GM19035 (cell line): ENCODE measurements around the gene CBX2.

Experiments used
- ATAC-seq: cut with Tn5 transposase; IDR thresholded peaks from one replicate; pipeline ENCODE4 v1.9.1; 2021; ENCODE audit not compliant: unreplicated experiment

Gene CBX2

DNA sequence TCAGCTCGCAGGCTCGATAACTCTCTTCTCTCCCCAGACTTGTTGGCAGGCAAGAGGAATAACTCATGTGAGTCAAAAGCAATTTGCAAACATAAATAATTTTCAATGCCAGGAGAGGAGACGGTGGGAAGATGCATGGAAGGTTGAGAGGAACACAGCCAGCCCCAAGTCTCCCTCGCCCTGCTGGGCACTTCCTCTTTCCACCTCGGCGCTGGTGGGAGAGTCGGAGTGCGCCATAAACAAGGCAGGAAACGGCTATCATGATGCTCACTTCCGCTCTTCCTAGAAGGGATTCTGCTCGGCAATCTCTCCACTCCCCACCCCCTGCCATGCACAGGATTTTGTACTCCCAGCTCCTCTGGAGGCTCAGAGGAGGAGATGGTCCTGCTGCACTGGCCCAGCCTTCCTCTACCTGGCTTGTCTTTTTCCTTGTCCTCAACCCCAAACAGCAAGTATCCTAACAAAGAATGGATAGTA, 48.3 kb downstream of the CBX2 start:
- no peak for ATAC-seq

DNA sequence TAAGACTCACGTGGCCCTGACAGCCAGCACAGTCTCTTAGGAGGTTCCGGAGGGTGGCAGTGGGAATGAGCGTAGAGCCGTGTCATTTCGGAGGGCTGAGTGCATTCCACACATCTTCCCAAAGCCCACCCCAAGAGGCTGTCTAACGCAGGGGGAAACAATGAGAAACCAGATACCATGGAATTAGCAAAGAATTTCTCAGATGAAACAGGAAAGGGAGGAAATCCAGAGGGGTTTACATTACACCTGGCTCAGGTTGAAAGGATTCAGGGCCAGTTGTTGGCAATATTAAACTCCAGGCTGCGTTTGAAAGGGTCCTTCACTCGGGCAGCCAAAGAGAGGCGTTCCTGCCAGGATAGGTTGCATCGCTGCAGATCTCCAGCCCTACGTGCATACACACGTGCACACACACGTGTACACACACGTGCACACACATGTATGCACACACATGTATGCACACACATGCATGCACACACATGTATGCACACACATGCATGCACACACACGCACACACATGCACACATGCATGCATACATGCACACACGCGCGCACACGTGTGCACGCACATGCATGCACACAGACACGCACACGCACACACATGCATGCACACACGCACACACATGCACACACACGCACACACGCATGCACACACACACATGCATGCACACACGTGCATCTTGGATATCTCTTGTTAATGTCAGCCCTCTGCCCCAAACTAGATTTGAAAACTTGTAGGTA, 49.1 kb downstream of the CBX2 start:
- ATAC-seq, result no peak

DNA sequence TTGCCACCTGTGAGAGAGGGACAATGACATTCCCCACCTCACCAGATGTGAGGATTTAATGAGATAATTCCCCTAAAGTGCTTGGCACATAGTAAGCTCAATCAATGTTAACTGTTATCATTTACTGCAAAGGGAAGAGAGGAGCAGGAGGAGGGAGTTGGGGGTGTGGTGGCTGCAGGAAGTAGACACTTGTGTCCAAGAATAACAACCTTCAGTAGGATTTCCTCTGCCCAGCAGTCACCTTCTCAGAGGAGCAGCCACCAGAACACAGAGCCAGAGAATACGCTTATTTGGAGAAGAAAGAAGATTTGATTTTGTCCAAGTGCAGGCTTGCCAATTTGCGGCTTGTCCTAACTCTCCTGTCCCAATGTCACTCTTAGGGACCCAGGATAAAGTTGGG, 51.1 kb downstream of the CBX2 start:
- ATAC-seq, result no peak

DNA sequence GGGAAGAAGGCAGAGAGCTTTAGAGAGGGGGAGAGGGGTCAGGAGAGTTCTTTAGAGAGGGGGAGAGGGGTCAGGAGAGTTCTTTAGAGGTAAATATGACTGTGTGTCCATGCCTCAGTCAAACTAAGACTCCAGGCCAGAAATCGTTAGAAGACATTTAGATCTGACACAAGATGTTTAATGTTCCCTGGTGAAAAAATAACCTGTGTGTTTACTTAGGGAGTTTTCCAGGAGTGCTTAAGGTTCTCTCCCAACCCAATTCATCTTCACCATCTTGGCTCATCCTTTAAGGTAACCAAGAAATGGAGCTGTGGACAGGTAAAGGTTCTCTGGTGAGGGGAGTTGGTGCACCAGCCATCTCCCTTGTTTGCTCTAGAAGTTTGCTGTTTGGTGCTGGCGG, 51.5 kb downstream of the CBX2 start:
- no peak for ATAC-seq

DNA sequence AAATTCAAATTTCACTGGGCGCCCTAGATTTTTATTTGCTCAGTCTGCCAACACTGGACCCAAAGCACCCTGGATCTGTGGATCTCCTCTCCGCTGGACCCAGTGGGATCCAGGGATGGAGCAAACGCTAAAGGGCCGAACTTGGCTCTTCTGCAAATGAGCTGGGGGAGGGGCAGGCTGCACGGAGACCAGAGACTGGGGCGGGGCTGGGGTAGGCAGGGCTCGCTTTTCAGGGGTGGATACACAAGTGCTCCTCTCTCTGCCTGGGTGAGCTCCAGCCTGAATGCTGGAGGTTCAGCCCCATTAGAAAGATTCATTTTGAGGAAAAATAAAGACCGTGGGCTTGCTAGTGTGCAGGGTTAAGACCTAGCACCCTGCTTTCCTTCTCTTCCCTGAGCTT, 52.4 kb downstream of the CBX2 start:
- no peak for ATAC-seq

DNA sequence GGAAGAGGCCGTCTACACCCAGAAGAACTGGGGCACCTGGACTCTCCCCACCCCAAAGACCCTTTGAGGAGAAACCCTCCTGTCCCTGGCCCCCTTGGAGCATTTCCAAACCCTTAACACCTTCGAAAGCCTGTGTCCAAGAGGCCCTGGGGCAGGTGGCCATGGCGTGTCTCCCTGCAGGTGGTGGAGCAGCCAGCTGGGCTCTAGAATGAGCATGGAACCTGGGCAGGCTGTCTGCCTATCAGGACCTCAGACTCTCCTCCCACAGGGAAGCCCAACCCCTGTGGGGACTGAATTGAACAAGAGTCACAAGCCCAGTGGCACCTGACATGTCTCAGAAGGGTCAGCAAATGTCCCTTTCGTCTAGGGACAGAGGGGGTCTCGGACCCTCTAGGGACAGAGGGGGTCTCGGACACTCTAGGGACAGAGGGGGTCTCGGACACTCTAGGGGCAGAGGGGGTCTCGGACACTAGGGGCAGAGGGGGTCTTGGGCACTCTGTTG, 52.9 kb downstream of the CBX2 start:
- no peak for ATAC-seq

DNA sequence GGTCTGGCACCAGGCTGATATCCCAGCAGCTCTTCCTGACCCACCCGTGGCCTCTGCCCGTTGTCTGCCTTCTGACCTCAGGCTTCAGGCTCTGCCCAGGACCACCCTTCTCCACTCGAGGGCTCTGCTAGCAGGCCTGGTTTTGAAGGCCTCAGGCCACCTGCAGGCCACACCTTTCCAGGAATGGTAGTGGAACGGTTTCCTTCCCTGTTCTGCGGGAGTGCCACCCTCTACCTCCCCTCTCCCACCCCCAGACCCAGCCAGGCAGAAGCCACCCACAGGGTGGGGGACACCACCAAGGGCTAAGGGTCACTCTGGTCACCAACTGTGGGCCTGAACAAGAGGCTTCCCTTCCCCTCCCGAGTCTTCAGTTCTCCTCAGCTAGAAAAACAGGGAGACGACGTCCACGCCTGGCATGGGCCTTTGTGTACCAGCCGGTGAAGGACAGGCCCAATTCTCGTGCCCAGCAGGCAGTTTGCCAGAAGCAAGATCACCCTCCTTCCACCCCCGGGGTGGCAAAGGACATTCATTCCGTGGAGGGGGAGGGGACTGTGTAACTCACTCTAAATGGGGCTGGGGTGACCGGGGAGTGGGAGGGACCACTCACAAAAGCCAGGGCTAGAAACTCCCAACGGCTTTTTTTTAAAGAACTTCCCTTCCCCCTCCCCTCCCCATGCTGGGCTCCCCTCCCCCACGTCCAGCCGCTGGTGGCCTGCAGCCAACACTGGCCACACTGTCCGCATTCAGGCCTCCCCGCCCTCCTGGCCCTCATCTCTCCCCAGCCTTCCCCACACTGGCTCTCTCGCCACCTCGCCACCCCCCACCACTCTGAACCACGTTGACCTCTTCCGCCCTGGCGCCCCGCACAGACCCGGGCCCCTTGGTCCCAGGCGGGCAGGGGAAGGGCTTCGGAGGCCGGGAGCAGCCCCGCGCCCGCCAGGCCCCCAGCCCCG, 53.6 kb downstream of the CBX2 start:
- ATAC-seq, result no peak

DNA sequence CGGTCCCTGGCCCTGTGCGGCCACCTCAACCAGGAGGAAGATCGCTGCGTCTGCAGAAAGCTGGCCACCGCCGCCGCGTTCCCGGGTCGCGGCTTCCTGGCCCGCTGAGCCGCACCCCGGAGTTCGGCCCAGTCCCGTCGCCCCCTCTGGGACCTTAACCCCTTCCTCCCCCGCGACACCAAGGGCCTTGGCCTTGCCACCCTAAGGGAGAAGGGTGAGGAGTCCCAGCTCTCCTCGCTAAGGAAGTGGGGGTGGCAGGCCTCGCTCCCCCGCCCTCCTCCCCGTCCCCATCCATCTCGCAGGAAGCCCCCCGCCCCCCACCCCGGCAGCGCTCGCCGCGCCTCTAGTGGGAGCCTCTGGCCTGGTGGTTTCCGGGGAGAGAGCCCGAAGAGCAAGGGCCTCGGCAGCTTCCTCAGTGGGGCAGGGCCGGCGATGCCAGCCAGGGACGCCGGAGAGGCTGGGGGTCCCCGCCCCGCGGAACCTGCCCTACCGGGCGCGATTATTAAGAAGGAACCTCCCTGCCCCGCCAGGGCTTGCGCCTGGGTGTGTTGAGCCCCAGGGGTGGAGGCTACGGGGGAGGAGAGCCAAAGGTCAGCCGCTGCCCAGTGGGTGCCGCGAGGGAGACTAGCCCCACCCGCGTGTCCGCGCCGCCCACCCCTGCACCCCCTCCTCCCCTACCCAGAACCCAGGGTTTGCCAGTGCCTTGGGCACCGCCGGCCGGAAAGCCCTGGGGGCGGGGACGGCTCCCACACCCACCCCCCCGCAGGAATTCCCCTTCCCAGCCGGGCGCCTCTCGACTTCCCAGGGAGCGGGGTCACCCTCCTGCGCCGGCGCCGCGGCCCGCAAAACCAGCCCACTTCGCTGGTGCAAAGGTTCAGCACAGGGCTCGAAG, 54.5 kb downstream of the CBX2 start:
- no peak for ATAC-seq

DNA sequence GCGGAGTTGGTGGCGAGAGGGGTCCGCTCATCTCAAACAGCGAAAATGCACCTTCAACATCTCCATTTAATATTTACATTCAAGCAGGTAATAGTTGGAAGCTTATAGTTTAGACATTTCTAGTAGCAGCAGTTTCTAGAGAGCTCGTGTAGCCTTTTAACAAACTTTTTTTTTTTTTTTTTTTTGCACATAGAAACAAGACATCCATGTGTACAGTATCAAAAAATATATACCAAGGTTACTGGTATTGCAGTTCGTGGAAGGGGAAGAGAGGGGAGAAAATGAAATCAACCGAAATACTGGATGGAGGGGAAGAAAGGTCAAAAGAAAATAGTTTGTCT, 55.1 kb downstream of the CBX2 start:
- ATAC-seq, result no peak

DNA sequence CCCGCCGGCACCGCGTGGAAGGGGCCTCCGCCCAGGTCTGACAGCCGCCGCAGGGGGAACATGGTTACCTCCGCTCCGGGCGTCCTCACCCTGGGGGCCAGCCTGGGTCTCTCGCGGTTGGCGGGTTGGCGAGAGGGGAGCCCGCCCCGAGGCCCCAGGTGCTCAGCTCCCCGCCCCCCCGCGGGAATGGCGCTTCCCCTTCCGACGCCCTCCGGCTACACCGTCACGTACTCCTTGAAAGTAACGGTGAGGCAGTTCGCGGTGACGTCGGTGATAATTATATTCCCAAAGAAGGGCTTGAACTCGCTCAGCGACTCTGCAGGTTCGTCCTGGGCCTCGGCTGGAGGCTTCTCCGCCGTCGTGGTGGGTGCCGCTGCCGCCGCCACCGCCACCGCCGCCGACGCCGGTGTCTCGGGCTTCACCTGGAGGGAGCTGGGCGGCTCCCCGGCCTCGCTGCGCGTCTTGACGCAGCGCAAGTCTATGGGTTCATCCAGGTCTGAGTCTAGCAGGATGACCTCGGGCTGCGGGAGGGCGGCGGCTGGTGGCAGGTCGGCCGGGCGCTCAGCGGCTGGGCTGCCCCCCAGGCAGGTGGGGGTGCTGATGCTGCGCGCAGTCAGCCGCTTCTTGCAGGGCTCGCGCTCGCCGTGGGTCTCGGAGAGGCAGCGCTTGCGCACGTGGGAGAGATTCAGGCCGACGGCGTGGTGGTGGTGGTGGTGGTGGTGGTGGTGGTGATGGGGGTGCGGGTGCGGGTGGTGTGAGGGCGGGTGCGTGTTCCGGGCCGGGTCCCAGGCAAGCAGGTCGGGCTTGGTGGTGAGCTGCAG, 56.0 kb downstream of the CBX2 start:
- no peak for ATAC-seq

DNA sequence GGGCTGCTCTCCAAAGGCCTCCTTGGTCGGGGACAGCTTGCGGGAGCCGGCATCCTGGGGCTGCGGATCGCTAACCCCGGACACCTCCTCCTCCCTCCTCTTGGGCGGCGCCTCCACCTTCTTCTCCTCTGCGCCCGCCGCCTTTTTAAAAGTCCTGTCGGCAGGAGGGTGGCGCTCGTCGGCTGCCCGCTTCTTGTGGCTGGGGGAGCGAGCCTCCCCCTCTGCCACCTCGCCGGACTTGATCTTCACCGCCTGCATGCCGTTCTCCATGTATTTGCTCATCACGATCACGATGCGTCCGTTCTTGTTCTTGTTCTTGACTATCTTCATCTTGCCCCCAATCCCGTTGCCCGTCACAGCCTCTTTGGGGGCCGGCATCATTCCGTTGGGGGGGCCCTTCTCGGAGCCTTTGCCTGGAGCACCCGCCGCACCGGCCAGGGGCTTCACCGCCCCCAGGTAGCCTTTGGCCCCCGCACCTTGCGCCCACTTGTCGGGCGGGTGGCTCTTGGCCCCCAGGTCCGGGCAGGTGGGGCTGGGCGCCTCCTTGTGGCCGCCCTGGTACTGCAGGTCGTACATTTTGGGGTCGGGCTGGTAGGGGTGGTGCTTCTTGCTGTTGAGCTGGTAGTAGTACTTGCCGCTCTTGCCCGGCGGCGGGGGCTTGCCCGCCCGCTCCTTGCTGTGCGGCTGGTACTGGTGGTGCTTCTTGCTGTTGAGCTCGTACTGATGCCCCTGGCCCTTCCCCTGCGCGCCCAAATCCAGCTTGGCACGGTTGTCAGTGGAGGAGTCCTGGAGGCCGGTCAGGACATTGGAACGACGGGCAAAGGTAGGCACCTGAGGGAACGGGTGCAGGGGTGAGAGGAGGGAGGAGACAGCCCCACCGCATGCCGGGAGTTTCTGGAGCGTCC, 56.9 kb downstream of the CBX2 start:
- ATAC-seq, result no peak

DNA sequence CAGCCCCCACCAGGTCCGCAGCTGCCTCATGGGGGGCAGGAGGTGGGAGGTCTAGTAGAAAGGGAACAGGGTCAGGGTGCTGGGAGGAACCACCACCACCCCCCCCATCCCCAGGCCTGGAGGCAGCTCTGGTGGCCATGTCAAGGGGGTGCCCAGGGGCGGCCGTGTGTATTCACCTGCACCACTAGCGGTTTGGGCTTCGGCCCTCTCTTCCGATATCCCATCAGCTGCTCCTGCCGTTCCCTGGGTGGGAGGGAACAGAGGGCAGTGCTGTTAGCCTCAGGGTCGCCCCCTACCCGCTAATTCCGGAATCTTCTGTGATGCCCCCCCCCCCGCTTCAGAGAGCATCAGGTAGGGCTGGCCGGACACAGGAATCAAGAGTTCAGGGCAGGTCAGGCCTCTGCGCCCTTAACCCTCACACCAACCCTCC, 57.5 kb downstream of the CBX2 start:
- no peak for ATAC-seq

DNA sequence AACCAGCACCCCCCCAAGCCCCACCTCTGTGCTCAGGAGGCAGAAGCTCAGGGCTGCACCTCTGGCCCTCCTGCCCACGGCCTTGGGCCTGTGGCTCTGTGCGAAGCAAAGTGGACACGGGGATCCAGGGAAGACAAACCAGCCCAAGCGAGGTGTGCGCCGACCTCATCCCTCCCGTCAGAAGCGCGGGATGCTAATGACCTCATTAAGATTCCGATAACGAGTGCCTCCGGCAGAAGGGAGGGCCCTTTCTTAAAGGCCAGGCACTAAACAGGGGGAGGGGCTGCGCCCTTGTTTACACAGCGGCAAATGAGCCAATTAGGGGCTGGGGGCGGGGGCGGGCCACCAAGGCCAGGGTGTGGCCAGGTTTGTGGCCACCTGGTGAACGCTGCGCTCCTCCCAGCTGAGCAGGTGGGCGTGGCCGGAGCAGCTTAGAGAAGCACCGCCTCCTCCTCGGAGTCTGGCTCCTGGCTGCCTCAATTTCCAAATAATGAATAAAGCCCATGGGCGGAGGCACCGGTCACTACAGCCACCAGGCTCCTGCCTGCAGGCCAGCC, 58.1 kb downstream of the CBX2 start:
- ATAC-seq, result no peak

DNA sequence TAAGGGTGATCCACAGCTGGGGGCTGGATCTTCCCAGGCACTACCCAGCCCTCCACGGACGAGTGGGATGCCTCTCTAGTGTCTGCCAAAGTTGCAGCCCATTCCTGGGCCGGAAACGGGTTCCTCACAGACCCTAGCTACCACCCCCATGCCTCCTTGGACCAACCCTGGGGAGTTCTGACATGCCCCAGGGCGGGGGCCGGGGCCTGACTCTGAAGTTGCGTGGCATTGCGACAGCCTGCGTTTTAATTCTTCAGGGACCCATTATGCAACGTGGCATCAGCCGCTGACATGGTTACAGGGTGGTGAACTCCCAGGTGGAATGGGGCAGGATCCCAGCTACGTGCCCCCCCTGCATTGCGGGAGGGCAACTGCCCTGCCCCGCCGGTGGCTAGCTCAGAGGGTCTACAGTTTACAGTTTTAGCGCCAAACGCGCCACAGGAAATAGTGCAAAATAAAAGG, 58.6 kb downstream of the CBX2 start:
- no peak for ATAC-seq

DNA sequence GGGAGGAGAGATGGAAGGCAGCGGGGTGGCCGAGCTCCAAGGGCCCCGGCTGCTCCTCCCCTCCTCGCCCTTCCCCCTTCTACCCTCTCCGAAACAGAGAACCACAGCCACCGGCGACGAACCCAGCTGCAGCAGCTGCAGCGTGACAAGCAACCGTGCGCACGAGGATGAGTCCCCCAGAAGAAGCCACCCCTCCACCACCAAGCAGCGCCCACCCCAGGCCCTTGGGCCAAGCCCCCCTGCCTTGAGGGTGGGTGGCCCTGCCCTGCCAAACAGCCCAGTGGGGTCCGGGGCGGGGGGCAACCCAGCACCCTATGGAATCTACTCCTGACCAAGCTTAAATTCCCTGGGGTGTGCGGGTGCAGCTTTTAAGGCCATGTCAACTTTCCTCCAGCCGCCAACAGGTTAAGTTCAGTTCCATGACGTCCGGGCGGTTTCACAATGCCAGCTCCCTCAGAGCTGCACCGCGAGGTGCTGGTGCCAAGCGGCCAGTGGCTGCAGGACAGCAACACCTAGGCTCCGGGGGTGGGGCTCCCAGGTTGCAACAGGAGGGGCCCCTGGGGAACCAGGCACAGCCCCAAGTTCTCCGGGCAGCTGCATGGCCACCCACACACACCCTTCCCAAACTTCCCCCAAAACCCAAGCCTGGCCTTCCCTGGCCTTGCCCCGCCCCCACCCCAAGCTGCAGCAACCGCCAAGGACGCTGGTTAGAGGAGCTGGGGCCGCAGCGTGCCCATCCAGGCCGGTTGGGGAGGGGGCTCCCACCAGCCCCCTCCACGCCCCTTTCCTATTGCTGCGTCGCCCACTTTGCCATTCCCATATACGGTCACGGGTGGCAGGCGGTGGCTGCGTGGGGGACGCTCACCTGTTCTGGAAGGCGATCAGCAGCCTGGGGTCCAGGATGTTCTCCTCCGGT, 59.3 kb downstream of the CBX2 start:
- no peak for ATAC-seq
